ENCODE results near the gene DPH3. TPM values are rescaled to one million over a fixed set of nuclear protein-coding genes. Genes with fewer than 3 reads are reported as not detected.
"Not testable (repeated sequence)": the region's sequence is repeated elsewhere in the genome, so short reads cannot be mapped to it uniquely, and the experiment has no call there.

DPH3 gene
- total RNA-seq, result 5.5 TPM

- H3K4me3 ChIP-seq, result peak within 1 kb of the TSS; percentile 65 to 84
- no peaks in the 10 kb centered on the region for H3K9me3 ChIP-seq
- peak within 1 kb of the TSS; percentile 81 to 88 for H3K27ac ChIP-seq
- intact Hi-C loops (cut with DNase I), result loop anchor here (1.0 to 5.0 kb wide), 2 partner anchors 286 to 1613 kb away; partner anchors contain the start of gene CCDC174
- peaks cover 0 to 25% of the 10 kb centered on the region in 2 donors for H3K4me1 ChIP-seq
- peaks cover 3 to 7% of the 10 kb centered on the region in 2 donors for H3K36me3 ChIP-seq
- DNase-seq (ENCODE audit: low spot score in 2 of 2), result peak; percentile 99 to 100
- TF ChIP-seq CTCF (IDR thresholded peaks at IDR 0.05), result peak in 1 of 3 experiments; percentile 16
- H3K27me3 ChIP-seq, result no peaks in the 10 kb centered on the region
These were observed at the start of gene DPH3, which contains the start of gene OXNAD1 for GRCh38 chr3:16264708-16265454. Gene DPH3 (minus strand): TSS chr3:16264943. CDS start chr3:16264876, 67 bp downstream. Gene OXNAD1 (plus strand): TSS chr3:16265212. CDS start chr3:16270953, 5,741 bp downstream.

GRCh38 chr3:16313886-16314645, 49.3 kb upstream of the DPH3 start:
- DNase-seq (ENCODE audit: low spot score in 2 of 2), result no peak
- no peak overlapping the region for H3K27ac ChIP-seq
- H3K27me3 ChIP-seq, result no peaks in the 10 kb centered on the region
- intact Hi-C loops (cut with DNase I), result no loop called here
- H3K4me1 ChIP-seq, result no peaks in the 10 kb centered on the region
- no peak overlapping the region for H3K4me3 ChIP-seq
- TF ChIP-seq CTCF (IDR thresholded peaks at IDR 0.05), result no peak
- no peaks in the 10 kb centered on the region for H3K9me3 ChIP-seq
- peaks cover 24 to 38% of the 10 kb centered on the region in 2 donors for H3K36me3 ChIP-seq

GRCh38 chr3:16311960-16312451, 47.3 kb upstream of the DPH3 start:
- intact Hi-C loops (cut with DNase I), result no loop called here
- no peaks in the 10 kb centered on the region for H3K9me3 ChIP-seq
- TF ChIP-seq CTCF (IDR thresholded peaks at IDR 0.05), result no peak
- no peak overlapping the region for H3K4me3 ChIP-seq
- H3K4me1 ChIP-seq, result no peaks in the 10 kb centered on the region
- H3K36me3 ChIP-seq, result peaks cover 21 to 25% of the 10 kb centered on the region in 2 donors
- no peaks in the 10 kb centered on the region for H3K27me3 ChIP-seq
- peak overlapping the region; percentile 18 to 21 for H3K27ac ChIP-seq
- DNase-seq (ENCODE audit: low spot score in 2 of 2), result peak in 1 of 2 donors; percentile 77

- H3K9me3 ChIP-seq; DNase-seq (ENCODE audit: low spot score in 2 of 2); H3K27me3 ChIP-seq; H3K27ac ChIP-seq; intact Hi-C loops (cut with DNase I); H3K4me3 ChIP-seq; H3K4me1 ChIP-seq: not testable (repeated sequence)
- H3K36me3 ChIP-seq, result peaks cover 13 to 14% of the 10 kb centered on the region in 2 donors
These were observed 45.7 kb upstream of the DPH3 start for GRCh38 chr3:16310486-16310885.

GRCh38 chr3:16309558-16309957, 44.8 kb upstream of the DPH3 start:
- no peaks in the 10 kb centered on the region for H3K27me3 ChIP-seq
- H3K36me3 ChIP-seq, result peaks cover 9 to 13% of the 10 kb centered on the region in 2 donors
- H3K9me3 ChIP-seq, result no peaks in the 10 kb centered on the region
- H3K4me3 ChIP-seq, result no peak overlapping the region
- H3K27ac ChIP-seq, result no peak overlapping the region
- no peaks in the 10 kb centered on the region for H3K4me1 ChIP-seq
- no peak for TF ChIP-seq CTCF (IDR thresholded peaks at IDR 0.05)
- intact Hi-C loops (cut with DNase I), result no loop called here
- DNase-seq (ENCODE audit: low spot score in 2 of 2), result no peak

- Histone ChIP-seq H3K27me3 (no peaks in the 10 kb centered on the region), H3K36me3 (peaks cover 5 to 9% of the 10 kb centered on the region in 2 donors)
- intact Hi-C loops (cut with DNase I), result no loop called here
These were observed 44.0 kb upstream of the DPH3 start for GRCh38 chr3:16308727-16309126.

More at GRCh38 chr3:16308727-16309126, 44.0 kb upstream of the DPH3 start:
- TF ChIP-seq CTCF (IDR thresholded peaks at IDR 0.05), result no peak
- H3K9me3 ChIP-seq, result no peaks in the 10 kb centered on the region
- no peaks in the 10 kb centered on the region for H3K4me1 ChIP-seq
- H3K27ac ChIP-seq, result no peak overlapping the region
- H3K4me3 ChIP-seq, result no peak overlapping the region
- DNase-seq (ENCODE audit: low spot score in 2 of 2), result no peak

Data from ascending aorta (tissue), 2 donors.